Activated T-helper 9 cell treated with anti-CD3 and anti-CD28 coated beads, Interleukin-2, amount 50 U/mL, for 16 hours (primary cell): ENCODE data around the gene SDHB.
"Not testable (repeated sequence)": the region's sequence is repeated elsewhere in the genome, so short reads cannot be mapped to it uniquely, and the experiment has no call there.

Source experiments
- DNase-seq: peaks from one replicate; pipeline ENCODE4 v3.0.0-alpha.2; 2020; ENCODE audit warnings: low read depth

SDHB gene

DNA sequence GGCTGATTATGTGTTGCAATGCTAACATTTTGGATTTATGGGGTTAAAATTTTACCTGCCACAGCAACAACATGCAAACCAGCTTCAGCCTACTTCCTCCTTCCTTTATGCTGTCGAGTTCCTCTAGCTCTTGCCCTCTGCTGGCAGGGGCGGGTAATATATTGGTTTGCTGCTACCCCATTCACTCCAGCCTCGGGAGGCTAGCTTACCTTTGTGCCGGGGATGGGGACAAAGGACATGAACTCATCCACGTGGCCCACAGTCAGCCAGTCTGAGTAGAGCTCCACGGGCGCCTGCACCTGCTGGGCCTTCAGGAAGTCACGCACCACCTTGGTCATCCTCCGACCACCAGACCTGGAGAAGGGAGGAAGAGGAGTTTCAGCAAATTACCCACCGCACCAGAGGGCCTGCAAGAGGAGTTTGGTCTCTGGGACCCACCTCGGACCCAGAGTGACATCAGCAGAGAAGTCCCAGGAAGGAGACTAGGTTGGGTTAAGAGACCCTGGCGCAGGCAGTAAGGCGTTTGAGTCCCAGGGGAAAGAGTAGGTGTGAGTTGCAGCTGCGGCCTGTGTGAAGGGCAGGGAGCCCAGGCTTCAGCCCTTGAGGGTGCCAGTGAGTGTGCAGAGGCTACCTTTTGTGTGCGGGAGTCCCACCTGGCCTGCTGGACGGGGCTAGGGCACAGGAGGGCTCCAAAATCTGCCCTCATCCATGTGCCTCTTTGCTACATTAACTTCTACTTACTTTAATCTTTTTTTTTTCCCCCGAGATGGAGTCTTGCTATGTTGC, 21.8 kb upstream of the SDHB start:
- DNase-seq, result no peak

DNA sequence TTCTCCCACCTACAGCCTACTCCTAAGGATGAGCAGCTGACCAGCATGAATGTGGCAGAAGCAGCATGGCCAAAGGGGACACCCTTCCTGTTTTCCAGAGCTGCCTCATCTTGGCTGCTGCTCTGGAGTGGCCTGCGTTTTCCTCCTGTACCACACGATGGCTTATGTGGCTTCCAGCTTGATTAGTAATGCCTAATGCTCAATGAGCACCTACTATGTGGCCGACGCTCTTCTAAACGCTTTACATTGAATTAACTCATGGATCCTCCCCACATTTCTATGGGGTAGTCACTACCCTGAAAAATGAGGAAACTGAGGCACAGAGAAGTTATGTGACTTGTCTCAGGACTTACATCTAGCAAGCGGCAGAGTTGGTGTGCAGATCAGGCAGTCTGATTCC, 18.0 kb upstream of the SDHB start:
- no peak for DNase-seq

- DNase-seq, result no peak
Observed at GRCh38 chr1:17070163-17070525, 16.3 kb upstream of the SDHB start.

- DNase-seq, result no peak
Observed at GRCh38 chr1:17069452-17070162, 15.8 kb upstream of the SDHB start.

GRCh38 chr1:17068789-17069188, 15.0 kb upstream of the SDHB start:
- DNase-seq, result no peak

GRCh38 chr1:17067465-17068240, 13.8 kb upstream of the SDHB start:
- no peak for DNase-seq

- no peak for DNase-seq
Observed at GRCh38 chr1:17067069-17067426, 13.2 kb upstream of the SDHB start.

- no peak for DNase-seq
Observed at GRCh38 chr1:17066361-17067068, 12.7 kb upstream of the SDHB start.

DNA sequence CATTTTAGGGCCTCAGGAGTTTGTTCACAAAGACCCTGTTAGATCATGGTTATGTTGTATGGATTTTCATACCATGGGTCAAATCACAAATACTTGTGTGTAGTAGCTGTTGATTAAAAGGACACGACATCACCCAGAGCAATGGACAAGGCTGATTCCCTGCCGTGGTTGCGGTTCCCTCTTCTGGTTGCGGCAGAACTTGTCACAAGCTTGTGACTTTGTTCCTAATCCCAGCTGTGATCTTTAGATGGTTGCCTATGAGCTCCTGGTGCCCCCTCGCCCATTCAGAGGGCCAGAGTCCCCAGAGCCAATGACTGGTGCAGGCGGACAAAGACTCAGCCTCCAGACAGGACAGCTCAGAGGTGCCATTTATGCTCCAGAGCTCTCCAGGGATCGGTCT, 11.8 kb upstream of the SDHB start:
- no peak for DNase-seq

- DNase-seq, result not testable (repeated sequence)
Observed at GRCh38 chr1:17062751-17063150, 8.9 kb upstream of the SDHB start.

DNA sequence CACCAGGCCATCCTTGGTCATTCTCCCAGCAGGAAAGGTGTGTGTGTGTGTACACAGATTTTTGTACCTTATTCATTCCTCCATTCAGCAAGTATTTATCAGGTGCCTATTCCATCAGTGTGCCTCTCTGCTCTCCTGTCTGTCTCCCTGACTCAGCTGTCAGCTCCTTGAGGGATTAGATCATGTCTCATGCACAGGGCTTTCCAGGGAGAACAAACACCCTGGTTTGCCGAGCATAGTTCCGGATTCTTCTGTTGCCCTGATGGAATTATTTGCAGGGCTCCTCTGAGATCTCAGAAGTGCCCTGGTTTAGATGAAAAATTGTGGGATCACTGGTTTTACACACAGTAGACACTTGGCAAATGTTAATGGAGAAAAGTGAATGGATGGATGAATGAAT, 8.1 kb upstream of the SDHB start:
- DNase-seq, result no peak

DNA sequence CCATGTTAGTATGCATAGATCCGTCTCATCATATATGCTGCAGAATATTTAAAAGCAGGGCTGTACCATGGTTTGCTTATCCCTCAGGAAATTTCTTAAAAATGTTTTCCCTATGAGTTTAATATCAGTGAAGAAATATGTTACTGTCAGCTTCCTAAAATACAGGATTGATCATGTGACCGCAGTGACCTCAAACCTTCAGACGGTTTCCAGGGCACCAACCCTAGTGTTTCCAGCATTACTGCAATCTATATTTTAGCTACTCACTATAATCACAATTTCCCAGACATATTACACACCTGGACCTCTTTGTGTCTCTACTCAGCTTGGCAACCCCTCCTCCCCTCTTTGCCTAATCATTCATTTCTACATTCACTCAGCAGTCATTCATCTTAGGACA, 7.7 kb upstream of the SDHB start:
- DNase-seq, result no peak

DNA sequence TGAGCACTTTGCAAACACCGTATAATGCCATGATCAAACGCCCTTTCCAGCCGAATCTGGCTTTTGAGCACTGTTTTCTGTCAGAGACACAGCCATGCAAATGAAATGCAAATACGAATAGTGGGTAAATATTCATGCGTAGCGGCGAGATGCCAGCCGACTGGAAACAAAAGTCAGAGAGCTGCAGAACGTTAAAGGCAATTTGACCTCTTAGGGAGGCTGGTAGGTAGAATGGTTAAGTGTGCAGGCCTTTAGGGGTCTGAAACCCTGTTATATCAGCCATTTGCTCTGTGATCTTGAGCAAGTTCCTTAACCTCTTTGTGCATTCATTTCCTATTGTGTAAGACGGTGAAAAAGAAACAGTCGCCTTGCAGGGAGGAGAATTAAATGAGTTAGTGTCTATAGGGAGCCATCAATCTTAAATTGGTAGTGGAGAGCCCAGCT, 6.5 kb upstream of the SDHB start:
- no peak for DNase-seq

- DNase-seq, result no peak
Observed at GRCh38 chr1:17059391-17060305, 5.8 kb upstream of the SDHB start.

DNA sequence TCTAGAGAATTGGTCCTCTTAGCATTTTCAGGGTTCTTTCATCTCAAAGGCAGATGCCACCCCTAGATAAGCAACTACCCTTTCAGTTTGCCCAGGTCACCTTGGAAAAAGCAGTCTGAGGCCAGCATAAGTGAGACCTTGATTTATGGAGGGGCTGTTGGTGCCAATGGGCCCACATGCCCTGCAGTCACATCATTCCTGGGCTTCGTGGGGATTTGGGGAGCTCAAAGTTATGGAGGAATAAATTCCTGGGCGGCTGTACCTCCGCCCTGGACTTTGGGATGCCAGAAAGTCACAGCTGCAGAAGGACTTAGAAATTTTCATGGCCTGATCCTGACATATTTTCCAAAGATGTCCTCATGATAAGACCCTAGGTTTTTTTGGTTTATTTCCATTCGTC, 2.7 kb upstream of the SDHB start:
- DNase-seq, result no peak

GRCh38 chr1:17055801-17056200, 2.0 kb upstream of the SDHB start:
- no peak for DNase-seq

DNA sequence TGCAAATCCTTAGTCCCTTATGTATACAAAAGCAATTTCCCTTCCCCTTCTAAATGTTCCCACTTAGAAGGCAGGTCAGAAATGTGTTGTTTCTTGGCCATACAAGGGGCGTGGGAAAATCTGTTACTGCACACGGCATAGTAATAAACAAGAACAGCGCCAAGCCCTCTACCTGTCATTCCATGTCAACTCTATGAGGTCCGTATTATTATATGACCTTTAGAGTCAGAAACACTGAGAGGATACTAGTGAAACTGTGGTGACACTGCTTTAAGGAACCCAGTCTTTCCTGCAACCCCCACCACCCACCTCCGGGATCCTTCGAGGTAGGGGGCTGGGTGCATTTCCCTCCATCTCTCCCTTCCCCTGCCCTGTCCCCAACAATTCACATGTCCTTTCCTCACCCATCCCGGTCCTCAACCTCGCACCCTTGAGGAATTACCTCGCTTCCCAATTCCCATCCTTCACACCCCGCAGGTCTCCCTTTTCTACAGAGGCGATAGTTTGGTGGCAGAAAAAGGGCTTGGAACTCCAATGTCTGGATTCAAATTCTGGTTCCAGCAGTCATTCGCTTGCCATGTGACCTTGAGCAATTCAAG, 647 bp downstream of the SDHB start:
- DNase-seq, result no peak

- DNase-seq, result no peak
Observed at GRCh38 chr1:17052641-17053040, 1.2 kb downstream of the SDHB start.

DNA sequence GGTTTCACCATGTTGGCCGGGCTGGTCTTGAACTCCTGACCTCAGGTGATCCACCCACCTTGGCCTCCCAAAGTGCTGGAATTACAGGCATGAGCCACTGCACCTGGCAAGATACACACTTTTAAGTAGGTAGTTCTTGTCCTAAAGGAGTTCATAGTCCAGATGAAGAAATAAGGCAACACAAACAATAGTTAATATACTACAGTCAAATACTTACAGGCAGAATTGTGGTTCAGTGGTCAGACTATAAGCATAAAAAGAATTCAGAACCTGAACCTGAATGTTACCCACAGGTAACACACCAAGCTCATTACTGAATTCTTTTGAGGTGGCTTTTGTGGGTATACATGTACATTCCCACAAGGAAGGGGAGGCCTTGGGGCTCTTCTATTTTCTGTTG, 1.8 kb downstream of the SDHB start:
- no peak for DNase-seq

DNA sequence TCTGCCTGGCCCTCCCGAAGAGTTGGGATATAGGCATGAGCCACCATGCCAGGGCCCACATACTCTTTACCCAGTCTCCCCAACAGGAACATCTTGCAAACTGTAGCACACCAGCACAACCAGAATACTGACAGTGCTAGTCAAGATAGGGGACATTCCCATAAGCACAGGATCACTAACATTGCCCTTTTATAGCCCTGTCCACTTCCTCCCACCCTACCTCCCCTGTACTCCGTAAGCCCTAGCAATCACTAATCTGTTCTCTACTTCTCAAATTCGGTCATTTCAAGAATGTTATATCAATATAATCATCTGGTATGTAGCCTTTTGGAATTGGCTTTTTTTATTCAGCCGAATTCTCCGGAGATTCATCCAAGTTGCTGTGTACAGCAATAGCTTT, 5.9 kb downstream of the SDHB start:
- DNase-seq, result no peak

GRCh38 chr1:17046334-17046657, 7.5 kb downstream of the SDHB start:
- DNase-seq, result no peak
